ENCODE measurements around the gene CLIC1. TPM values are rescaled to one million over a fixed set of nuclear protein-coding genes. Genes with fewer than 3 reads are reported as not detected.

The CLIC1 gene
- total RNA-seq, 4 donors from 2014 or later: 253 to 375 (median 362) TPM

- H3K27me3 ChIP-seq: no peaks in the 10 kb centered on the region
- no peaks in the 10 kb centered on the region for H3K9me3 ChIP-seq
- peaks cover 0 to 24% (median 19%) of the 10 kb centered on the region in 4 donors for H3K4me1 ChIP-seq
- 78 to 82% methylated on average over 2 to 4 of the region's 4 CpGs for WGBS, 2 donors (ENCODE audit: low coverage in 1 of 2)
- TF ChIP-seq POLR2AphosphoS5 (IDR thresholded peaks at IDR 0.05) (no peak), CTCF (IDR thresholded peaks at IDR 0.05) (no peak), POLR2A (IDR thresholded peaks at IDR 0.05) (no peak), EP300 (IDR thresholded peaks at IDR 0.05; ENCODE audit: low read depth) (no peak)
- intact Hi-C loops (cut with DNase I; ENCODE audit: low total_unique reads) (no loop called here), in situ Hi-C loops (cut with MboI; ENCODE audit: low pct_ligation_motif_present in 1 of 4, low pct_unique_long_range_greater_than_20kb in 1 of 4, low sequenced_read_pairs in 3 of 4) (no loop called here)
- no peak within 1 kb of the TSS for H3K4me3 ChIP-seq
- no peak for DNase-seq
- H3K27ac ChIP-seq: no peak within 1 kb of the TSS
- no peaks in the 10 kb centered on the region for H3K36me3 ChIP-seq
These were observed 14.8 kb downstream of the CLIC1 start, which contains the start of gene LY6G6C for GRCh38 chr6:31721351-31722020. LY6G6C (minus strand) TSS chr6:31721746; CDS start chr6:31721679, 67 bp downstream.

- Histone ChIP-seq H3K9me3 (no peaks in the 10 kb centered on the region), H3K4me1 (peaks cover 0 to 18% (median 17%) of the 10 kb centered on the region in 4 donors), H3K27me3 (no peaks in the 10 kb centered on the region), H3K36me3 (no peaks in the 10 kb centered on the region), H3K27ac (no peak overlapping the region), H3K4me3 (no peak overlapping the region)
- DNase-seq: no peak
- 60 to 80% methylated on average over 5 of the region's 5 CpGs for WGBS, 2 donors (ENCODE audit: low coverage in 1 of 2)
- intact Hi-C loops (cut with DNase I; ENCODE audit: low total_unique reads) (loop anchor here (1.0 kb wide), 1 partner anchor 30 kb away; no protein-coding TSS in a partner anchor), in situ Hi-C loops (cut with MboI; ENCODE audit: low pct_ligation_motif_present in 1 of 4, low pct_unique_long_range_greater_than_20kb in 1 of 4, low sequenced_read_pairs in 3 of 4) (no loop called here)
- no peak for TF ChIP-seq EP300 (IDR thresholded peaks at IDR 0.05; ENCODE audit: low read depth)
- no peak for TF ChIP-seq POLR2AphosphoS5 (IDR thresholded peaks at IDR 0.05)
- no peak for TF ChIP-seq CTCF (IDR thresholded peaks at IDR 0.05)
- TF ChIP-seq POLR2A (IDR thresholded peaks at IDR 0.05): no peak
These were observed 16.0 kb downstream of the CLIC1 start for GRCh38 chr6:31720196-31720770.

- Histone ChIP-seq H3K4me3 (no peak overlapping the region), H3K9me3 (no peaks in the 10 kb centered on the region), H3K27me3 (no peaks in the 10 kb centered on the region), H3K4me1 (peaks cover 0 to 30% (median 21%) of the 10 kb centered on the region in 4 donors), H3K36me3 (no peaks in the 10 kb centered on the region), H3K27ac (peak overlapping the region; percentile 52 to 66 (median 60))
- intact Hi-C loops (cut with DNase I; ENCODE audit: low total_unique reads): no loop called here
- in situ Hi-C loops (cut with MboI; ENCODE audit: low pct_ligation_motif_present in 1 of 4, low pct_unique_long_range_greater_than_20kb in 1 of 4, low sequenced_read_pairs in 3 of 4): no loop called here
- no peak for TF ChIP-seq CTCF (IDR thresholded peaks at IDR 0.05)
- no peak for TF ChIP-seq POLR2A (IDR thresholded peaks at IDR 0.05)
- no peak for TF ChIP-seq EP300 (IDR thresholded peaks at IDR 0.05; ENCODE audit: low read depth)
- no peak for TF ChIP-seq POLR2AphosphoS5 (IDR thresholded peaks at IDR 0.05)
- 62 to 87% methylated on average over 3 to 6 of the region's 6 CpGs for WGBS, 2 donors (ENCODE audit: low coverage in 1 of 2)
- no peak for DNase-seq
These were observed 17.3 kb downstream of the CLIC1 start for GRCh38 chr6:31719001-31719400.

- 58% methylated on average over 1 of the region's 1 CpG; no CpG with 5 or more reads in 1 of the 2 donors for WGBS, 2 donors (ENCODE audit: low coverage in 1 of 2)
- no peaks in the 10 kb centered on the region for H3K36me3 ChIP-seq
- peak overlapping the region; percentile 52 to 66 (median 60) for H3K27ac ChIP-seq
- H3K9me3 ChIP-seq: no peaks in the 10 kb centered on the region
- H3K27me3 ChIP-seq: no peaks in the 10 kb centered on the region
- intact Hi-C loops (cut with DNase I; ENCODE audit: low total_unique reads): no loop called here
- TF ChIP-seq CTCF (IDR thresholded peaks at IDR 0.05) (no peak), POLR2A (IDR thresholded peaks at IDR 0.05) (no peak), EP300 (IDR thresholded peaks at IDR 0.05; ENCODE audit: low read depth) (no peak), POLR2AphosphoS5 (IDR thresholded peaks at IDR 0.05) (peak in 2 of 3 donors; percentile 23 to 51)
- peaks cover 0 to 36% (median 26%) of the 10 kb centered on the region in 4 donors for H3K4me1 ChIP-seq
- no peak overlapping the region for H3K4me3 ChIP-seq
- DNase-seq: peak; percentile 78
- in situ Hi-C loops (cut with MboI; ENCODE audit: low pct_ligation_motif_present in 1 of 4, low pct_unique_long_range_greater_than_20kb in 1 of 4, low sequenced_read_pairs in 3 of 4): no loop called here
These were observed 18.1 kb downstream of the CLIC1 start for GRCh38 chr6:31718265-31718664.

Measured in transverse colon (tissue), 4 donors.